Measurements from ENCODE around the gene CDHR2.
"Not testable (repeated sequence)": the region's sequence is repeated elsewhere in the genome, so short reads cannot be mapped to it uniquely, and the experiment has no call there.

Gene CDHR2

GRCh38 chr5:176589039-176589769, 40.1 kb downstream of the CDHR2 start:
- H3K4me3 ChIP-seq (ENCODE audit: low read depth, low read length), result no peak overlapping the region
- no peak for DNase-seq (ENCODE audit: low read depth)
- TF ChIP-seq, protein P1, sequence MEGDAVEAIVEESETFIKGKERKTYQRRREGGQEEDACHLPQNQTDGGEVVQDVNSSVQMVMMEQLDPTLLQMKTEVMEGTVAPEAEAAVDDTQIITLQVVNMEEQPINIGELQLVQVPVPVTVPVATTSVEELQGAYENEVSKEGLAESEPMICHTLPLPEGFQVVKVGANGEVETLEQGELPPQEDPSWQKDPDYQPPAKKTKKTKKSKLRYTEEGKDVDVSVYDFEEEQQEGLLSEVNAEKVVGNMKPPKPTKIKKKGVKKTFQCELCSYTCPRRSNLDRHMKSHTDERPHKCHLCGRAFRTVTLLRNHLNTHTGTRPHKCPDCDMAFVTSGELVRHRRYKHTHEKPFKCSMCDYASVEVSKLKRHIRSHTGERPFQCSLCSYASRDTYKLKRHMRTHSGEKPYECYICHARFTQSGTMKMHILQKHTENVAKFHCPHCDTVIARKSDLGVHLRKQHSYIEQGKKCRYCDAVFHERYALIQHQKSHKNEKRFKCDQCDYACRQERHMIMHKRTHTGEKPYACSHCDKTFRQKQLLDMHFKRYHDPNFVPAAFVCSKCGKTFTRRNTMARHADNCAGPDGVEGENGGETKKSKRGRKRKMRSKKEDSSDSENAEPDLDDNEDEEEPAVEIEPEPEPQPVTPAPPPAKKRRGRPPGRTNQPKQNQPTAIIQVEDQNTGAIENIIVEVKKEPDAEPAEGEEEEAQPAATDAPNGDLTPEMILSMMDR (IDR thresholded peaks at IDR 0.05; ENCODE audit: insufficient read depth, low read depth, low read length, missing control alignments), result no peak

GRCh38 chr5:176590035-176590717, 41.0 kb downstream of the CDHR2 start:
- TF ChIP-seq, protein P1 (IDR thresholded peaks at IDR 0.05; ENCODE audit: insufficient read depth, low read depth, low read length, missing control alignments), result no peak
- no peak for DNase-seq (ENCODE audit: low read depth)
- no peak overlapping the region for H3K4me3 ChIP-seq (ENCODE audit: low read depth, low read length)

DNA sequence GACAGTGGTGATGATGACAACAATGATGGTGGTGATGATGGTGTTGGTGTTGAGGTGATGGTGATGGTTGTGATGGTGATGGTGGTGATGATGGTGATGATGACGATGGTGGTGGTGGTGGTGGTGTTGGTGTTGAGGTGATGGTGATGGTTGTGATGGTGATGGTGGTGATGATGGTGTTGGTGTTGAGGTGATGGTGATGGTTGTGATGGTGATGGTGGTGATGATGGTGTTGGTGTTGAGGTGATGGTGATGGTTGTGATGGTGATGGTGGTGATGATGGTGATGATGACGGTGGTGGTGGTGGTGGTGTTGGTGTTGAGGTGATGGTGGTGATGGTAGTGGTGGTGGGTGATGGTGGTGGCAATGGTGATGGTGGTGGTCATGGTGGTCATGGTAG, 42.5 kb downstream of the CDHR2 start:
- DNase-seq (ENCODE audit: low read depth), result not testable (repeated sequence)

GRCh38 chr5:176592573-176592972, 43.4 kb downstream of the CDHR2 start:
- no peak overlapping the region for H3K4me3 ChIP-seq (ENCODE audit: low read depth, low read length)
- TF ChIP-seq, protein P1 (IDR thresholded peaks at IDR 0.05; ENCODE audit: insufficient read depth, low read depth, low read length, missing control alignments), result no peak
- DNase-seq (ENCODE audit: low read depth), result no peak

More for the DNA sequence above, 42.5 kb downstream of the CDHR2 start:
- H3K4me3 ChIP-seq (ENCODE audit: low read depth, low read length), result not testable (repeated sequence)

DNA sequence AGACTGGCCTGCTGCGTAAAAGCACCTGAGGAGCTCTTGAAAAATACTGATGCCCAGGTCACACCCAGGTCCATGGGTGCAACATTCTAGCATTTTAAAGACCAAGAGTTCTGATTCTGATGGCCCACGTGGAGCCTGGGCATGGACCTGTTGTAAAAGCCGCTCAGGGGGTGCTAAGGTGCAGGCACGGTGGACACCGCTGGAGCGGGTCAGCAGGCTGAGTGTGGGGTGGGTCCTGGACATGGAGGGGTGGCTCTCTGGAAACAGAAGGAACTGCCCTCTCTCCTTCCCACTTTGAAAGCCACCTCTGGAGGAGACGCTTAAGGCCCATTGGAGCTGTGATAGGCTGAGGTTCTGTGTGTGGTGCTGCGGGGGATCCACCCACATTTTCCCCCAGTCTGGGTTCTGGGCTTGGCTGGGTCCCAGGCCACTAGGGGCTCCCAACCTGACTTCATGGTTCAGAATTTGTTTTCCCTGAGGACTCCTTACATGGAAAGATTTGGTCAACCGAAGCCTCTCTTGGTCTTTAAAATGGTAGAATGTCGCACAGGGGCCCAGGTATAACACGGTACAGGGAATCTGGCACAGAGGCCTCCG, 44.2 kb downstream of the CDHR2 start:
- TF ChIP-seq, protein P1 (IDR thresholded peaks at IDR 0.05; ENCODE audit: insufficient read depth, low read depth, low read length, missing control alignments), result no peak
- no peak for DNase-seq (ENCODE audit: low read depth)
- no peak overlapping the region for H3K4me3 ChIP-seq (ENCODE audit: low read depth, low read length)

DNA sequence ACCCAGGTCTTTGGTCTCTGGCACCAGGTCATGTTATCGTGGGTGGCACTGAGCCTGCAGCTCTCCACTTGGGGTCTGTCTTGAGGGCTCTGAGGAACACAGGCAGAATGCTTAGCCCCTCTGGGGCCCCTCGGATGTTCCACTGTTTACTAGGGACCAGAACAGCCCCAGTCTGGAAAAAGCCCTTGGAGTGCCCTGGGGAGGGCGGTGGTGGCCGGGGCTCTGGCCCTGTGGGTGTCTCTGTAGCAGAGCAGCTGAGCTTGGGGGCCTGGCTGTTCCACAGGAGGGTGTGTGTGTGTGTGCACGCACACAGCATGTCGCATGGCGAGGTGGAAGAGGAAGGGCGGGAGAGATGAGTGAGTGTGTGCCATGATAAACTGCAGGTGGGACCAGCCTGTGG, 45.4 kb downstream of the CDHR2 start:
- TF ChIP-seq, protein P1 (IDR thresholded peaks at IDR 0.05; ENCODE audit: insufficient read depth, low read depth, low read length, missing control alignments), result no peak

GRCh38 chr5:176595386-176595943, 46.3 kb downstream of the CDHR2 start:
- H3K4me3 ChIP-seq (ENCODE audit: low read depth, low read length), result no peak overlapping the region
- no peak for DNase-seq (ENCODE audit: low read depth)
- TF ChIP-seq, protein P1 (IDR thresholded peaks at IDR 0.05; ENCODE audit: insufficient read depth, low read depth, low read length, missing control alignments), result no peak

More for the DNA sequence above, 45.4 kb downstream of the CDHR2 start:
- H3K4me3 ChIP-seq (ENCODE audit: low read depth, low read length), result no peak overlapping the region
- DNase-seq (ENCODE audit: low read depth), result no peak

Measured in GM12865 (cell line).